HT1080 (cell line): ENCODE results near the gene LRMDA. TPM values are rescaled to one million over a fixed set of nuclear protein-coding genes. Genes with fewer than 3 reads are reported as not detected.
"Not testable (repeated sequence)": the region's sequence is repeated elsewhere in the genome, so short reads cannot be mapped to it uniquely, and the experiment has no call there.

ENCODE experiments used
- DNase-seq: peaks from one replicate; pipeline ENCODE4 v3.0.0-alpha.2; 2015; ENCODE audit warnings: low read depth
- total RNA-seq: library from RNA; depleted of rRNA; stranded (reverse); fragments of >200 nt; shearing (Covaris generic); gene quantifications from 2 replicates; pipeline ENCODE4 v1.2.3, GENCODE V29; 2014

Gene LRMDA
- total RNA-seq, 1 experiment from 2014 or later = not detected

DNA sequence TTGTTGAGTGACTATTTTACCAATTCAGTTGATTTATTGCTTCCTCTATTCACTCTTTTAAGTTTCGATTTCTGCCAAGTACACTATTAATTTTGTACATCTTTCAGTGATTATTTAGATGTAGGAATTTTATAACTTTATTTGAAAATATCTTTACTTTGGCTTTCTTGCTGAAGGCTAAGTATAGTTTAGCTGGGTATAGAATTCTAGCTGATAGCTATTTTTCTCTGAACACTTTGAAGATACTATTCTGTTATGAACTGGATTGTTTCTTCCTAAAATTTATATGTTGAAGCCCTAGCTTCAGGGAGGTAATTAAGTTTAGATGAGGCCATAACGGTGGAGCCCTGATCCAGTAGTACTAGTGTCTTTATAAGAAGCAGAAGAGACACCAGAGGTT, 141.1 kb downstream of the LRMDA start:
- DNase-seq = no peak

DNA sequence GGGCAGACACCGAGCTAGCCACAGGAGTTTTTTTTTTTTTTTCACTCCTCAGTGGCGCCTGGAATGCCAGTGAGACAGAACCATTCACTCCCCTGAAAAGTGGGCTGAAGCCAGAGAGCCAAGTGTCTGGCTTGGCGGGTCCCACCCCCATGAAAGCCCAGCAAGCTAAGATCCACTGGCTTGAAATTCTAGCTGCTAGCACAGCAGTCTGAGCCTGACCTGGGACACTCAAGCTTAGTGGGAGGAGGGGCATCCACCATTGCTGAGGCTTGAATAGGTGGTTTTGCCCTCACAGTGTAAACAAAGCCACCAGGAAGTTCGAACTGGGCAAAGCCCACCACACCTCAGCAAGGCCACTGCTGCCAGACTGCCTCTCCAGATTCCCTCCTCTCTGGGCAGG, 144.5 kb downstream of the LRMDA start:
- DNase-seq = no peak

DNA sequence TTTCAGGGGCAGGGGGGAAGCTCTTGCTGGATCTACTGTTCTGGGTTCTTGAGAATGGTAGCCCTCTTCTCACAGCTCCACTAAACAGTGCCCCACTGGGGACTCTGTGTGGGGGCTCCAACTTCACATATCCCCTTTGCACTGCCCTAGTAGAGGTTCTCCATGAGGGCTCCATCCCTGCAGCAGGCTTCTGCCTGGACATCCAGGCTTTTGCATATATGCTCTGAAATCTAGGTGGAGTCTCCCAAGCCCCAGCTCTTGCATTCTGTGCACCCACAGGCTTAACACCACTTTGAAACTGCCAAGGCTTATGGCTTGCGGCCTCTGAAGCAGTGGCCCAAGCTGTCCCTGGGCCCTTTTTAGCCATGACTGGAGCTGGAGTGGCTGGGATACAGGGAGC, 150.7 kb downstream of the LRMDA start:
- DNase-seq = no peak

DNA sequence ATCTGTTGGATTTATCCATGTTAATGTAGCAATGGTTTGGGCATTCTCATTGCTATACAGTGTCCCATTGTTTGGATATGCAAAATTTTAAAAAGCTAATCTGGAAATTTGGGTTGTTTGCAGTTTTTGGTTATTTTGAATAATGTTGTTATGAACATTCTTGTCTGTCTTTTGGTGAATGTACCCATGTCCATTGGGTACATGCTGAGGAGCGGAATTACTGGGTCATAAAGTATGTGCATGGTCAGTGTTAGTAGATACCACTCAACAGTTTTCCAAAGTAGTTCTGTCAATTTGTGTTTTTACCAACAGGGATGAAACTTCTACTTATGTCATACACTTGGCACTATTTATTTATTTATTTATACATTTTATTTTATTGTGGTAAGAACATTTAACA, 153.9 kb downstream of the LRMDA start:
- DNase-seq = no peak

DNA sequence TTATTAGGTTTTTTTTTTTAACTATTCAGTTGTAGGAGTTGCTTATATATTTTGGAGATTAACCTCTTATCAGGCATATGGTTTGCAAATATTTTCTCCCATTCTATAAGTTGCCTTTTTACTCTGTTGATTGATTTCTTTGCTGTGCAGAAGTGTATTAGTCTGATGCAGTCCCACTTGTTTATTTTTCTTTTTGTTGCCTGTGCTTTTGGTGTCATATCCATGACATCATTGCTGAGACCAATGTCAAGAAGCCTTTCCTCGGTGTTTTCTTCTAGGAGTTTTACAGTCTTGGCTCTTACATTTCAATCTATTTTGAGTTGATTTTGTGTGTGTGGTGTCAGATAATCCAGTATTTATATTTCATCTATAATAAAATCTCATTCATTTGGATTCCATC, 155.4 kb downstream of the LRMDA start:
- no peak for DNase-seq

DNA sequence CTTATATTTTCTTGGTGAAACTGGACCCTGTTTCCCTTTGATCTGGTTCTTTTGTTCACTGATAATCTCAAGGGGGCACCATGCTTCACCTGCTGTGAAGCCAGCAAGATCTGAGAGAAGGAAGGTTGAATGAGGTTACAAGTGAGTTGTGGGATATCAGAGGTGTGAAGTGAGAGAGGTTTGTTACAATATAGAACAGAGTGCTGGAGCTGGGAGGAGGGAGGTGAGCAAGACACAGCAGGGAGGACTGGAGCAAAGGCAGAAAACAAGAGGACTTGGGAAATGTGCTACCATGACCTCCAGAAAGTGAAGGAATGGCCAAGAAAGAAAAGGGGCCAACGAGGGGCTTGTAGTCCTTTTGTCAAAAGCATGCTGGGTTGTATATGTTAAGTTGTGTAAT, 156.6 kb downstream of the LRMDA start:
- DNase-seq = no peak

DNA sequence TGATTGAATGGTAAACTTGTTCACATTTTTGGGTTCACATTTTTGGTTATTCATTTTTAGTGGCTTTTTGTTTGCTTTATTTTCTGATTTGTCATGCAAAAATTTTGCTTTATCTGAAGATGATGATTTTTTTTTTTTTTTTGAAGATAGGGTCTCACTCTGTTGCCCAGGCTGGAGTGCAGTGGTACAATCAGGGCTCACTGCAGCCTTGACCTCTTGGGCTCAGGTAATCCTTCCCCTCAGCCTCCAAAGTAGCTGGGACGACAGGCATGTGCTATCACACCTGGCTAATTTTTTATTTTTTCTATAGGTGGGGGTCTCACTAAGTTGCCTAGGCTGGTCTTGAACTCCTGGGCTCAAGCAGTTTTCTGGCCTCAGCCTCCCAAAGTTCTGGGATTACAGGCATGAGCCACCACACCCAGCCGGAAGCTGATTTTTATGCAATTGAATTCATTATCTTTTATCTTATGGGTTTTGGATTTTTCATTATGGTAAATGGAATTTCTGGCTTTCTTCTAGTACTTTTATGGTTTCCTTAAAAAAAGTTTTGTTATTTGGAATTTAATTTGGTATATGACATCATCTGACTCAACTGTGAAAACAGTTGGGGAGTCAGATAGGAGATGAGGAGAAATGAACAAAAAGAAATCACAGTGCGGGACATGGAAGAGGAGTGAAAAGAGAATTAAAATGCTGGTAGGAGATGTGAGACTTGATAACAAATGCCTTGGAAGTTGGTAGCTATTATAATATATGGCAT, 158.7 kb downstream of the LRMDA start:
- no peak for DNase-seq

DNA sequence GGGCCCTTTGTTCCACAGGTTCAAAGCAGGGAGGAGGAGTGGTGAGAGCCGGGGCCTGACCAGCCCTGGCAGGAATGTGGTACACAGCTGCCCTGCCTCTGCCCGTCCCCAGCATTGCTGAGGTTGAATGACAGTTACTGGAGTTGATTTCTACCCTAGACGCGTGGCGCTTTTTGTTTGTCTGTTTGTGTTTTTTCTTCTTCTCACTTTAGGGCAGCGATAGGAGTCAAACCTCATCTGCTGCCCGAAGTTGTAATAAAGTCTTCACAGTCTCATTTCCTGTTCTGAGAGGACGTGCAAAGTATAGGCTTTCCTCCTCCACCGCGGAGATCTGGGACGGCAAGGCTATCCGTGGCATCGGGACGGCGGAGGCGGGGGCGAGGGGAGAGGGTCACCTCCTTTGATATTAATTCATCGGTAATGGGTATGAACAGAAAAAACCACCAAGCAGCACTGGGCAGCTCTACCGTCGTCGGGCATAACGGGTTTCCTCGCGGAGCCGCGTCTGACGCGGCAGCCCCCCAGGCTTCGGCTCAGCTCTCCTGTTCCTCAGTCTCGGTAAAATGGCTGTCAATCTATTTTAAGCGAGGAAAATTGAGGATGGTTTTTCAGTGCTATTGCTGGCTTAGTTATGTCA, 160.8 kb downstream of the LRMDA start:
- no peak for DNase-seq

DNA sequence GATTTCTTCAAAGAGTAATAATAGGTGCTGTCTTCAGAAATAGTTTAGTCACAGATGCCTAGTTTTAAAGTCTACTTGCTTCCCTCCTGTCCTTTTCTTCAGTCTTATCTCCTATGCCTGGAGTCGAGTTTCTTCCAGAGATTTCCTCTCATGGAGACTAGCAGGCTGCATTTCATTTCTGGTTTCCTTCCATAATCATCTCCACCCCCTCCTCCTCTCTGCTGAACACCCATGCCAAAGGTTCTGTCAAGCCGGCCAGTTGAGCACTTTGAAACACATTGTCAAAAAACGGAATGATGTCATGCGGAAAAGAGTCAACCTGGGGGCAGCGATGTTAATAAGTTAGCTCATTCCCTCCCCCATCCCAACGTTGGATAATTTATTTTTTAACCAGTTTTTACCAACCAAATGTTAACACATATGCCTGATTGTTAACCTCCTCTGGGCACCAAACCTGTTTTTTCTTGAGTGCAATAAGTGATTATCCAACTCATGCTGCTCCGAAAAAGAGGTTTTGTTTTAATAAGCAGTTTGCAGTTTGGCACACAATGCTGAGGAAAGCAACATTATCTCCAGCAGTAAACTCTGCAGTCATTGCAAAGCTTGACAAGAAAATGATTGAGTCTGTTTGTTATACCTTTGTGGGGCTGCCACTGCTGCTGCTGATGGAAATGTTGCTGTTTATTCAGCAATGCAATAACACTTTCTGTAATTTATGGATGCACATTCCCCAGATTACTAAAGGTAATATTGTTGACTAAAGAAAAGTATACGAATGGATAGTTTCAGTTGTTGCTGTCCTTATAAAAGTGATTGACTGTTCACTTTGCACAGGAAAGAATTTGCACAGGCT, 161.6 kb downstream of the LRMDA start:
- no peak for DNase-seq

DNA sequence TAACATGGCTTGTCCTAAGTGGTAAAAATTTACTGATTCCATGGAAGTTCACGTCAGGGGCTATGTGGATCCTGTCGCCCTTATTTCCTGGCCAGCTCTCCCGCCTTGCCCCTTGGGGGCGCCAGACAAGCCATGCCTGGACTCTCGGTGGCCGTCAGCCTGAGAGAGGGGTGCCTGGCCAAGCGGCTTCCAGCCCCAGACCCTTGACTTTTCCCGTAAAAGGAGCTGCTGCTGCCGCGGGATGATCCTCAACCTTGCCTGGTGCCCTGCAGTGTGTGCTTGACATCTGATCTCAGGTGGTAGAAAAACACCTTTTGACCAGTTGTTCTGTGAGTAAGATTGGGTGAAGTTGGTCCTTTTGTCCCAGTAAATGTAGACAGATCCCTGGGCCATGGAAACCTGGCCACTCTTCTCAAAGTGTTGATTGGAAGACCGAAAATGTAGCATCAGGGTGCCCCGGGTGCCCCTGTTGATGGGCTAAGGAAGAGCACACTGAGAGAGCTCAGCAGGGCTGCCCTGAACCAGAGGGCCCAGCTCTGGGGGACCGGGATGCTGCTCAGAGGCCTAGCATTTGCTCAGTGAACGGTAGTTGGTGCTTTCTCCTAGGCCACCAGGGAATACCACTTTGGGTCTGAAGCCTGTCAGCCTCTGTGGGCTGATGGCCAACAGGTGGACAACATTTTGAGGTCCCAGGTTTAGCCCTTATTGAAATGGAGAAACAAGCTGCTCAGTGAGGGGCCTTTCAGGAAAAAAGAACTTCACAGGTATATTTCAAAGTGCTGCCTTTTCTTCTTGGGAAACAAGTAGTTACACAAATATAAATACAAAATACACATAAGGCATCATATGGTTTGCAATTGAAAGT, 162.5 kb downstream of the LRMDA start:
- no peak for DNase-seq

DNA sequence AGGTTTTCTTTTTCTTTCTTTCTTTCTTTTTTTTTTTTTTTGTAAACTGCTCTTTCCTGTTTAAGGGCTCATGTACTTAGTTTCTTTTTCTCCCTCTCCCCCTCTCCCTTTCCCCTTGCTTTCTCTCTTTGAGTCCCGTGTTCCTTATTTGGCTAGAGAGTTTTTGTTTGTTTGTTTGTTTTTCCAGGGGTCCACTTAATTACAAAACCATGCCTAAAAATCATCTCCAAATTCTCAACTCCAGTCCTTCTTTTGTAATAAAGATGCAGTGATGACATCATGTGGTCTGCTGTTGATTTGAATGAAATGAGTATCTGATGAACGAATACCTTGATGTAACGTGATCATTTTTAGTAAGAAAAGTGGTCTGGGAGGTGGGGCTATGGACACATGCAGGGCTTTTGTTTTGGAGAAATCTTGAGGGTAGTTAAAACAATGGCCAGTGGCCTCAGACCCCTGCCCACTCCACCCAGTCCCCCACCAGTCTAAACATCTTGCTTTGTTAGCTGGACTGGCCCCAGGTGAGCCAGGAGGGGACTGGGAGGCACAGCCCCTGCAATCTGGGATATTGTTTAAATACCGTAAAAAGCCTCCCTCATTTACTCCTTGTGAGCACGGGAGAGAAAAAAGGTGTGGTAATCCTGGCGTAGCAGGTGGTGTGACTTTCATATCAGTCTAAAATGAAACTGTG, 165.7 kb downstream of the LRMDA start:
- no peak for DNase-seq

DNA sequence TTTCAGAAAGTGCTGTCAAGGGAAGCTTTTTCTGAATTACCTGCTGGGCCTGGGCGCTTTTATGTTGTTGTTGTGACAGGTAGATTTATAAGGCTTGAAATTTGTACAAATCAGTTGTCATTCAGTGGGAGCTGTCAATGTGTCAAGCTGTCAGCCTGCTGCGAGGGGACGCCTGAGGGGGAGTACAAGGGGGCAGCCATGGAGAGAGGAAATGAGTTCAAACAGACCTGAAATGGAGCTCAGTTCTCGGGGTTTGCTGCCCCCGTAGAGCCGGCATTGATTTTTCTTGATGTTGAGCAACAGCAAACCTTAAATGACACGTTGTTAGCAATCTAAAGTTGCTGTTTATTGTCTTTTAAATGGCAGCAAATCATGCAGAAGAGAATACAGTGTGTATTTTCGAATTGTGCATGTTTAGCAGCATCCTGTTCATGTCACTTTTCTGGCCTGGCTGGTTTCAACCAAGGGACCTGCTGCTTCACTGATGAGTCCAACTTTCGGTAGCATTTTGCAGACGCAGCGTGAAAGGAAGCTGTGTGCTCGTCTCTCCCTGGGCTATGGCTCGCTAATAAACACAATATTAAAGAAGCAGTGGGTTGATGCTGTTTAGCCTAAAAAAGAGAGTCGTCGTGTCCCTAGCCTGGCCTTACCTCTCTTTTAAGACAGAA, 166.5 kb downstream of the LRMDA start:
- DNase-seq = no peak

DNA sequence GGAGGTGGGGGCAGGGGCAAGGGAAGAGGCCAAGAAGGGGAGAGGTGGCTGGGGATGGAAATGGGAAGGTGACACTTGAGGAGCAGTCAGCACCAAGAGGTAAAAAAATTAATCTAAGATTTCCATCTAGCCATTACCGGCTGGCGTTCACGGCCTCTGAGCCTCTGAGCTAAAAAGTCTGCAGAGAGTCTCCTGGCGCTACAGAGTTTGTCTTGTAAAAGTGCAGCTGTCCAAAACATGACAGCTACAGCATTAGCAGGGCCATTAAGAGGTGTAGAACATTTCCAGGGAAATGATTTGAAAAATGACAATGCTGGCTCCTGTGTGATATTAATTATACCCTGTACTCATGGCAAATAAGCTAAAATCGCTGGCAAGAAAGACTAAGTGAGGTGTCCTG, 167.6 kb downstream of the LRMDA start:
- no peak for DNase-seq

DNA sequence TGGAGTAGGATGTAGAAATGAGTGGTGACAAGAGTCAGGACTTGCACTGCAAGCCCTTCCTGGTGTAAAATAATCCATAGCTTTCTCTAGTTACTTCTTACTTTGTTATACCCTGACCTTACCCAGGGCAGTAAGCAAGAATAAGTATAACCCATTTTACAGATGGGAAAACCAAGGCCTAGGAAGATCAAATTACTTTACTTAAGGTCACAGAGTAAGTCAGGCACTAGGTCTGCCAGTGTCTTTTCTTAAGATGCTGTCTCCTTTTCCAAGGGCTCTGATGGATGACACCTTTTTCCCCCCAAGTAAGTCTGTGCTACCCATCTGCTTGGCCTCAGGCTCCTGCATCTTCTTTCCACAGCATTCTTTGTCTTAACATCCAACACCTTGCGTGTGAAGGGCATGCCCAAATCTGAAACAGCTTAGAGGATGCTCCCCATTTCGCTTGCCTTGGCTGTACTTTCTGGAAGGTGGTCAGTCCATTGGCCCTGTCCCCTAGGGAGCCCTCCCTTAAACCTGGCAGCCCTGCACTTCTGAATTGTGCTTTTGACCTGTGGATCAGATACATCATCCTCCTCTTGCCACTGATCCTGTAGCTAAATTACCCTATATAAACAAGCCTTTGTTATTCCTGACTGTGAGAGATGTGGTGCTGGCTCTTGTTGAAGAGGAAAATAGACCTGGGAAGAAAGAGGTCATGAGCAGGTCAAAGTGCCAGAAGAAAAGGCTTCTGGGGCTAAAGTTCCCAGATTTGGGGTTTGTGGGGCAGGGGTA, 168.6 kb downstream of the LRMDA start:
- no peak for DNase-seq

DNA sequence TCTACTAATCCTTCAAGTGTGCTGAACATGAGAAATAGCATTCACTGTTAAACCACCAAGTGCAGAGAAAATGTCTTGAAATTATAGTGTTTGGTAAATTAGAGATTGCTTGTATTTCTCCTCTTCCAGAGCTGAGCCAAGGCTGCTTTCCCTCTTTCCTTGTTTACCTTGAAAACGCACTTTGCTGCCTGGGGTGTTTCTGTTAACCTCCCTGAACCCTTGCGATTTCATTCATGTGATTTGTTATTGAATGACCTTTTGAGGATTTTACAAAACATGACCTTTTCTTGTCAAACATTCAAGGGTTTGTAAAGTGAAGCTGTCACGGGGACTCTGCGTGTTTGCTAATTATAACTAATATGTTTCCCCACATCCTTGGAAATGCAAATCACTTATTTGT, 169.4 kb downstream of the LRMDA start:
- DNase-seq = no peak

DNA sequence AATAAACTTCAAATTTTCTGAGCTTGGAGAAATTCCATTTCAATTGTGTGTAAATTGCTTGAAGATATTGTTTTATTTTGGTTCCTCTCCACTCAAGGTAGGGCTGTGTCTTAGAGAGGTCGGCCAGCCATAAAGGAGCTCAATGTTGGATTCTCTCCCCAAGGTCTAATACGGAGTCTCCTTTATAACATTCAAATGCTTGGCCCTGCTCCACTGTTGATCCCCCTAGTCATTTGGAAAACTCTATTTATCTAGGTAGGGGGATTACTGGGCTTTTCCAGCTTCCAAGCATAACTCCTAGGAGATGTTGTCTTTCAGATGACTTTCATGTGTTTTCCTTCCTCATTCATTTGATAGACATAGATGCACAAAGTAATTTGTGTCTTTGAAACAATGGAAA, 170.9 kb downstream of the LRMDA start:
- DNase-seq = no peak

DNA sequence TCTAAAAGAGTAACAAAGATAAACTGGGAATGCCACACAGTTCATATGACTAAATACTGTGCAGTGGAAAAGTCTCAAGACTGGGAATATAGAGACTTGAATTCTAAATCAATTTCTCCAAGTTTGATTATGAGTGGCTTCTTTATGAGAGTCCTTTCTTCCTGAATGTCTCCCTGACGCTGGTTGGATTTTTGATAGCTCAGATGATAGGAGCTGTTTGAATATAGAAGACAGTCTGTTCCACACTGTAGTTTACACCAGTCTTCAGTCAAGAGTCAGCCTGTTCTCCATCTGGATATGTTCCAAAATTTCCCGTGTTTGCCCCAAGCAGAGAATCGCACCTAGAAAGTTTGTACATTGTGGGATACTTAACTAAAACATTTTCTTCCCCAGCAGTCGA, 173.7 kb downstream of the LRMDA start:
- no peak for DNase-seq

DNA sequence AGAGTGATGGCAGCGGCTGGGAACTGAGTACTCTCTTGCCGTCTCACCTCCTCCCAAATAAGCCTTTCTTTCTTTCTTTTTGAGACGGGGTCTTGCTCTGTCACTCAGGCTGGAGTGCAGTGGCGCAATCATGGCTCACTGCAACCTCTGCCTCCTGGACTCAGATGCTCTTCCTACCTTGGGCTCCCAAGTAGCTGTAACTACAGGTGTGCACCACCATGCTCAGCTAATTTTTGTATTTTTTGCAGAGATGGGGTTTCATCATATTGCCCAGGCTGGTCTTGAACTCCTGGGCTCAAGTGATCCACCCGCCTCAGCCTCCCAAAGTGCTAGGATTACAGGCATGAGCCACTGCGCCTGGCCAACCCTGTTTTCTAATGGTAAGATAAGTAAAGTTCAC, 174.4 kb downstream of the LRMDA start:
- not testable (repeated sequence) for DNase-seq

DNA sequence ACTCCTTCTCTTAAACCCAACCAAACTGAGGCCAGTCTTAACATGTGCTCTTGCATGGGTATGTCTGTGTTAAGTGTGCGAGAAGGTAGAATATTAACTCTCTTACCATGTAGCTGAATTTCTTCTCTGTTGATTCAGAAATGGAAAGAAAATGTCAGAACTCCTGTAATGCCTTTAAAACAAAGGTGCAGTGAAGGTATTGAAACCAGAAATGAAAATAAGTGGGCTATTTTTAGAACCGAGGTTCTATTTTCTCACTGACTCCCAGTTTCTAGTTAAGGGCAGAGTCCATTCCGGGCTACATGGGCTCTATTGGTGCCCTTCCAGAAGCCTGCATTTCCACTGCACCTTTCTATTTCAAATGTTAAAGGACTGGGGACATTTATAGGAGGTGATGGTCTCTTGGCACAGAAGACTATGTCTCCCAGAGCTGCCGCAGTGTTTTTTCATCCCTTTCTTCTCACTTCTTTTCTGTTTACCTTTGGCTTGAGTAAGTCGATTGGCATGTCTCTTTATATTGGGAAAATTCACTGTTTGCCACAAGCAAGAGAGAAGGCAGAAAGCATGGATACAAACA, 174.9 kb downstream of the LRMDA start:
- DNase-seq = no peak
